ENCODE results near the gene UGT1A9.
"Not testable (repeated sequence)": the region's sequence is repeated elsewhere in the genome, so short reads cannot be mapped to it uniquely, and the experiment has no call there.

UGT1A9 gene

GRCh38 chr2:233745073-233745755, 73.5 kb downstream of the UGT1A9 start:
- Mint-ChIP-seq H3K4me3 (no peak overlapping the region), H3K9me3 (peaks cover 10% of the 10 kb centered on the region)

GRCh38 chr2:233745838-233746237, 74.1 kb downstream of the UGT1A9 start:
- H3K36me3 Mint-ChIP-seq (ENCODE audit: low read depth); DNase-seq; H3K4me1 Mint-ChIP-seq; H3K4me3 Mint-ChIP-seq; H3K27me3 Mint-ChIP-seq (ENCODE audit: low read depth, poor library complexity); H3K27ac Mint-ChIP-seq: not testable (repeated sequence)
- H3K9me3 Mint-ChIP-seq: peaks cover 16% of the 10 kb centered on the region

More at GRCh38 chr2:233745073-233745755, 73.5 kb downstream of the UGT1A9 start:
- H3K4me1 Mint-ChIP-seq: no peaks in the 10 kb centered on the region
- H3K27me3 Mint-ChIP-seq (ENCODE audit: low read depth, poor library complexity): peaks cover 9% of the 10 kb centered on the region
- H3K36me3 Mint-ChIP-seq (ENCODE audit: low read depth): no peaks in the 10 kb centered on the region
- TF ChIP-seq CTCF (IDR thresholded peaks at IDR 0.05): no peak
- H3K27ac Mint-ChIP-seq: no peak overlapping the region
- no peak for DNase-seq

GRCh38 chr2:233746475-233747282, 75.0 kb downstream of the UGT1A9 start:
- Mint-ChIP-seq H3K4me1 (no peaks in the 10 kb centered on the region), H3K27ac (no peak overlapping the region), H3K36me3 (ENCODE audit: low read depth) (no peaks in the 10 kb centered on the region), H3K27me3 (ENCODE audit: low read depth, poor library complexity) (peaks cover 8% of the 10 kb centered on the region), H3K4me3 (no peak overlapping the region), H3K9me3 (peaks cover 24% of the 10 kb centered on the region)
- TF ChIP-seq CTCF (IDR thresholded peaks at IDR 0.05): no peak
- DNase-seq: no peak

GRCh38 chr2:233747283-233747544, 75.5 kb downstream of the UGT1A9 start:
- H3K9me3 Mint-ChIP-seq: peaks cover 29% of the 10 kb centered on the region
- no peak overlapping the region for H3K4me3 Mint-ChIP-seq
- no peak overlapping the region for H3K27ac Mint-ChIP-seq
- no peak for DNase-seq
- no peak for TF ChIP-seq CTCF (IDR thresholded peaks at IDR 0.05)
- no peaks in the 10 kb centered on the region for H3K36me3 Mint-ChIP-seq (ENCODE audit: low read depth)
- H3K4me1 Mint-ChIP-seq: no peaks in the 10 kb centered on the region
- H3K27me3 Mint-ChIP-seq (ENCODE audit: low read depth, poor library complexity): peaks cover 8% of the 10 kb centered on the region

GRCh38 chr2:233750689-233751088, 79.0 kb downstream of the UGT1A9 start:
- H3K27me3 Mint-ChIP-seq (ENCODE audit: low read depth, poor library complexity); H3K36me3 Mint-ChIP-seq (ENCODE audit: low read depth); H3K4me3 Mint-ChIP-seq; H3K4me1 Mint-ChIP-seq; H3K27ac Mint-ChIP-seq; DNase-seq: not testable (repeated sequence)
- H3K9me3 Mint-ChIP-seq: peaks cover 36% of the 10 kb centered on the region

- H3K27ac Mint-ChIP-seq; DNase-seq; H3K27me3 Mint-ChIP-seq (ENCODE audit: low read depth, poor library complexity); H3K4me1 Mint-ChIP-seq; H3K4me3 Mint-ChIP-seq; H3K36me3 Mint-ChIP-seq (ENCODE audit: low read depth): not testable (repeated sequence)
- H3K9me3 Mint-ChIP-seq: peaks cover 36% of the 10 kb centered on the region
Observed at GRCh38 chr2:233751212-233752009, 79.7 kb downstream of the UGT1A9 start.

- H3K4me3 Mint-ChIP-seq: no peak overlapping the region
- DNase-seq: no peak
- H3K27me3 Mint-ChIP-seq (ENCODE audit: low read depth, poor library complexity): peaks cover 11% of the 10 kb centered on the region
- H3K4me1 Mint-ChIP-seq: no peaks in the 10 kb centered on the region
- peaks cover 27% of the 10 kb centered on the region for H3K9me3 Mint-ChIP-seq
- no peak for TF ChIP-seq CTCF (IDR thresholded peaks at IDR 0.05)
- H3K27ac Mint-ChIP-seq: no peak overlapping the region
- no peaks in the 10 kb centered on the region for H3K36me3 Mint-ChIP-seq (ENCODE audit: low read depth)
Observed at GRCh38 chr2:233754872-233755611, 83.3 kb downstream of the UGT1A9 start.
